CD4-positive, alpha-beta T cell treated with Interleukin-6 at 100 ng/mL for 8 hours (primary cell): ENCODE data around the gene ANKFN1.

ENCODE experiments used
- DNase-seq: peaks from one replicate; pipeline ENCODE4 v3.0.0-alpha.2; 2020; ENCODE audit warnings: mixed read lengths, low spot score

ANKFN1 gene

GRCh38 chr17:56436142-56436541 is 282.9 kb downstream of the ANKFN1 start:
- no peak for DNase-seq

GRCh38 chr17:56440419-56440818 is 287.1 kb downstream of the ANKFN1 start:
- DNase-seq, result no peak

DNA sequence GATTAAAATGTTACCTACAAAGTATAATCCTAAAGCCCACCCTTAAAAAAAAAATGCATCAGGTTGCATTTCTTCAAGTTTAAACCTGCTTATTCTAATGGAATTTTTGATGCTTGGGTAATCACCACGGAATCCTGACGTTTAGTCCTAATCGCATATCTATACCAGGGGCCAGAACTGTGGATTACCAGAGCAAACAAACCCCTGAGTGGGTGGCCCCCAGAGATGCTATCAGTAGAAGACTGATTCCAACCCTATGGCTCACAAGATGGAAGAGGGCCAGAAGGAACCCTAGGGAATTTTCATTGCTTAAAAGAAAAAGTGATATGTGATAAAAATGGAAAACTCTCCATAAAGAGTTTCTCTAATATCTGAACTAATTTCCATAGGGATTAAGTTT is 288.0 kb downstream of the ANKFN1 start:
- no peak for DNase-seq

- DNase-seq, result no peak
These were observed 292.6 kb downstream of the ANKFN1 start for GRCh38 chr17:56445692-56446411.

- no peak for DNase-seq
These were observed 293.9 kb downstream of the ANKFN1 start for GRCh38 chr17:56447171-56447570.

DNA sequence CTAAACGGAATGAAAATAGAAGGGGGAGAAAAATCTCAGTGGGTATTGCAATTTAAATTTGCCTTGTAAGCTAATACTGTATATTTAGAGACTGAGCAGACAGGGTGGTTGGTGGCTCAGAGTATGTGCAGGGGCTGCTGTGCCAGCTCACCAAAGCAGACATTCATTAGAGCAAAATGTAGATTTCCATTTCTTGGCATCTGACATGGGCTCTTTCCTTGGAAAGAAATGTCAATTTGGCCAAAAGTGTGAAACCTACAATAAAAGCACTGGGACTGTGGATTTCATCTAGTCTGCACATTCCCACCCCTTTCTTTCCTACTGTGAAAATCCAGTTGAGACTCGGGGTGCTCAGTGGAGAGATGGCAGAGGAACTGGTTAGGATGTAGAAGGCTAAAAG is 295.1 kb downstream of the ANKFN1 start:
- DNase-seq, result no peak

- DNase-seq, result no peak
These were observed 295.9 kb downstream of the ANKFN1 start for GRCh38 chr17:56449176-56449575.

GRCh38 chr17:56451629-56452028 is 298.4 kb downstream of the ANKFN1 start:
- DNase-seq, result no peak

DNA sequence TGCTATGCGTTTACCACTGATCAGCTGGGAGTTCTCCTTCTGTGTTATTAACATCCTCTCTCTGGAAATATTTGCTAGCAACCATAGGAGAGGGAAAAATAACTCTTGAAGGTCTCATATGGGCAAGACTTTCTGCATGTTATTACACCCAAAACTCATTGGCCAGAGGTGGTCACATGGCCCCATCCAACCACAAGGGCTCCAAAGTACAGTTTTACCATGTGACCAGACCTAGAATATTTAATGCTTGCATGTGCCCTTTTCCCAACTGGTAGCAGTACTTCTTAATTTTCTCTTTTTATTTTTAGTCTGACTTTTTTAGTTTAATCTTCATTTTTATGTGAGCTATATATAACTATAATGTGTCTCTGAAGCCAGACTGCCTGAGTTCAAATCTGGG is 299.2 kb downstream of the ANKFN1 start:
- no peak for DNase-seq

GRCh38 chr17:56457501-56457900 is 304.2 kb downstream of the ANKFN1 start:
- no peak for DNase-seq

GRCh38 chr17:56465886-56466285 is 312.6 kb downstream of the ANKFN1 start:
- DNase-seq, result no peak

DNA sequence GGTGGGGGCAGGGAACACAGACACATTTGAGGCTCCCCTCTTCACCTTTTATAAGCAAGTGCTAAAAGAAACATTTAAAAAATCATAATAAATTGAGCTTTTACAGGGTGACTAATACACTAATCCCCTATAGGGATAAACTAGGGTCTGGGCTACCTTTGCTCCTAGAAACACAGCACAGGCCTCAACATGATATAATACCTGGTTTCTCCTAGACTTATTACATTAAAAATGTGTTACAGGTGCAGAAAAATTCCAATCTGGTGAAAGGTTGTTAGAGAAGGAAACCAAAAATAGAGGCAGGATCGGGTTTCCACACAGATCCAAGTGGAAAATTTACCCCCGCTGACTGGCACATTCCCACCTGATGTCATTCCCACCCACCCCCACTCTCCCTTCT is 315.6 kb downstream of the ANKFN1 start:
- no peak for DNase-seq

- no peak for DNase-seq
These were observed 318.4 kb downstream of the ANKFN1 start for GRCh38 chr17:56471696-56472095.

DNA sequence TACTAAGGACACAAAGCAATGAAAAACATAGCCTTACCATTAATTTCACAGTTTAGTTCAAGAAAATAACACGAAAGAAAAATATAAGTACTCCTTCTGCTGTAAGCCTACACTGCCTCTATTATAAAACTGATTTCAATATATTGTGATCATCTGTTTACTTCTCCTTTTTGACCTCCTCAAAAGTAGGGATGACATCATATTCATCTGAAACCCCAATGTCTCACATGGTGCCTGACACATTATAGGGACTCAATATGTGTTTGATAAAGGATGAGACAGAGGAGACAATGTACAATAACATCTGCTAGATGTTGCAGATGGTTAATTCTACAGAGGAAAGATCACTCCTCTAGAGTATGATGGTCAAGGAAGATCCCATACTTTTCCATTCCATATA is 321.8 kb downstream of the ANKFN1 start:
- no peak for DNase-seq

DNA sequence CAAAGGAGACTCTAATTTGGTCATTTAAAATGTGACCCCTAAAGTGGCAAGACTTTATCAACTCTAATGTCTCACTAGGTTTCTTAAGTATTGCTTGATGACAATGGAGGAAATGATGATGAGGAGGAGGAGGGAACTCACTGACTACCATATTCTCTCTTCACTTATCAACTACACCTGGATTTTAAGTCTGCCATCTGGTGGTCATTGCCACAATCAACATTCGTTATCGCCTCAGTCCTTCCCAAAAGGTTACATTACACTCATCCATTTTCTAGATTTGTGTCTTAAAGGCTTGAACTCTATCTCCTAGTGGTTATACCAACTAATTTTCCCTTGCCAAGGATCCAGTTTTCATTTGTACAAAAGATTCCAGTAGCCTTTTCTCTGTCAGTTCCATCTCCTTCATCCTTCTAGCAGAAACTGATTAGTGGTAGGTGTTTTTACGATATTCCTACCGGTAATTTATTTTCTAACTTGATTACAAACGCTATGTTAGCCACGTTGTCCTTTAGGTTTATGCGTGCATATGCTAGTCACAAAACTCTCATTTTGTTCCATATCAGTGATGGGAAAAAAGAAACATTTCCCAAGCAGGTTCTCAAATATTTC is 325.7 kb downstream of the ANKFN1 start:
- no peak for DNase-seq

GRCh38 chr17:56480501-56480900 is 327.2 kb downstream of the ANKFN1 start:
- no peak for DNase-seq

DNA sequence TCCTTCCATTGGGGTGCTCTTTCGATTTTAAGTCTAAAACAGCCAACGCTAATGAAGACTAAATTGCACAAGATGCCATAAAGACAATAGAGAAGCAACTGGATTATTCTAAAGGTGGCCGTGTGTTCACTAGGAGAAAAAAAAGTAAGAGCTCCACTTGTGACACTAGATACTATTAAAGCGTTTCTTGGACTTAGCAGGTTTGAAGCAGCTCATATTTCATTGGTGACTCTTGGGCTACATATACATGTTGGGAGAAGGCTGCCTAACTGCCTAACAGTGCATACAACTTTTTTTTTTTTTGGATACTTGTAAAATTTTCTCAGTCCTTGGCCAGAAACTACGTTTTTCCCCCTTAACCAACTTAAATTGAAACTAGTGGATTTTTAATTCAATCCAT is 328.4 kb downstream of the ANKFN1 start:
- no peak for DNase-seq

GRCh38 chr17:56482229-56482628 is 329.0 kb downstream of the ANKFN1 start:
- no peak for DNase-seq

DNA sequence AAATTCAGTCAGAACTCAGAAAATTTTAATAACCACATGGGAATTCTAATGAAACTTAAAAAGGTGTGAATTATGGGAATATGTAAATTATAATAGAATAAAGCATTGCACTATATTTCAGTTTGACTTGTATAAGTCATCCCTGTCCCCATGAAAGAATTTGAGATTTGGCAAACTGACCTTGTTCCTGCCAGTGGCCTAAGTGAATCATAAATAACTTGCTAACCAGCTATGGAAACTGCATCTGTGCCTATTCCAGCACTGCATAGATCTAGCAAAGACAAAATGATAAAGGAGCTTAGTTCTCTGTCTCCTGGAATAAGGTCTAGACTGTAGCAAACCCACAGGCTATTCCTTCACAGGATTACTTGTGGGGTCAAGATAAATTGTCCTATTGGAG is 333.5 kb downstream of the ANKFN1 start:
- DNase-seq, result no peak

- DNase-seq, result no peak
These were observed 335.5 kb downstream of the ANKFN1 start for GRCh38 chr17:56488800-56489199.

GRCh38 chr17:56489980-56490379 is 336.7 kb downstream of the ANKFN1 start:
- DNase-seq, result no peak

DNA sequence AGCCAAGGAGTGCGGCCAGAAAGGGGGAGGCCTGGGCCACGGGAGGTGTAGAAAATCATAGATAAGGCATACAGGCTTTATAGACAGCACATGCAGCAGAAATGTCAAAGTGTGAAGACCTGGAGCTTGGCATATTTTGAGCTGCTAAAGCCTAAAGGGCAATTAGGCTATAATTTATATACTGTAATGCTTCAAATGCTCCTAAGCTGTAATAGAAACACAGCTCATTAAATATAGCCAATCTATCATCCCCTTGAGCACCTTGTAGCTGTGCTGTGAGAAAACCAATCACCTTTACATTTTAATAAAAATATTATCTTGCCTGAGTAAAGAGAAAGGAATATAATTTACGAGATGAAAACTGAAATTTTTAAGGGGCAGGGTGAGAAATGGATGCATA is 342.3 kb downstream of the ANKFN1 start:
- DNase-seq, result no peak

DNA sequence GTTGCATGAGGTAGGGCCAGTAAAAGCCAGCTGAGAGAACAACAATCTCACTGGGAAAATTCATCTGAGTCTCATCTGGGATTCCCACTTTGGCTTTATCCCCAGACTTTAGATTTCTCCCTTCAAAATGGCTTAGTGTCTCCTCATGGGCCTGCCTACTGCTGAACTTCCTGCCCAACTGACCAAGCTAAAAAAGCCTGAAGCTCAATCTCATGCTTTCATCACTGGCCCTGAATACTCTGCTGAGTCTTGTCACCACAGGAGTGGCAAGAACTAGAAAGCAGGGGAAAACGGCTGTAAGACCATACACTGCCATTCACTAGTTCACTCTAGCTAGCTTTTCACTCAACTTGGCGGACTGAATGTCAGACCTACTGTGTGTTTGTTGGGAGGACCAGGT is 343.9 kb downstream of the ANKFN1 start:
- DNase-seq, result no peak

DNA sequence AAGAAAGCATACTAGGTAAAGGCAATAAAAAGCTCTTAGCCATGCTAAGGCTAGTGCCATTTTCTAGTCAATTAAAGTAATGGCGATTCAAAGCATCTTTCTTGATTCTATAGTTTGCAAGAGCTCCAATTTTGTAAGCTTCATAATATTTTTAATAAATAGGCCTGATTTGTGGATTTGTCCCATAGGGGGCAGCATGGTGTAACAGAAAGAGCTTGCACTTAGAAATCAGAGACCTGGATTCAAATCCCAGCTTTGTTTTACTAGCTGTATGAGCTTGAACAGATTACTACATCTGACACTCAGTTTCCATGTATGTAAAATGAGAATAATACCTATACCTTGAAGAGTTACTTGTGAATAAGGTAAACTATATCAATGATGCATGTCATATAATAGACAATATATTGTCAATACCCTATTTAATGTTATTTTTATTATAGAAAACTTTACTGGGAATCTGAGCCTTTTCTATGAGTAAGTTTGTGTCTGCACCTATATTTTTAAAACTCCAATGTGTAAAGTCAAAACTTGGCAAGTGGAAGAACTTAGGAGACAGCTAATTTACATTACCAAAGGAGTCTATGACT is 346.6 kb downstream of the ANKFN1 start:
- DNase-seq, result no peak
